Calu3 (cell line): ENCODE data around the gene TENM4. TPM values are rescaled to one million over a fixed set of nuclear protein-coding genes. Genes with fewer than 3 reads are reported as not detected.

ENCODE experiments used
- BruUV-seq: library from RNA; stranded (reverse); fragments of 400-500 nt; replicated peaks from 2 replicates; lab custom pipeline; 2021; lab: Mats Ljungman, UMichigan
- CTCF ChIA-PET: fragments of 300-600 bp; sonication (Branson Sonifier 250); formaldehyde crosslinking; loops from one replicate; lab custom pipeline; 2022; ENCODE audit warnings: antibody characterized with exemption; lab: Charles Lee
- DNase-seq: peaks from one replicate; pipeline ENCODE4 v3.0.0; 2022
- H3K27ac Mint-ChIP-seq: one replicate; pipeline ENCODE4 v1.8.0; 2022; ENCODE audit warnings: mixed read lengths; ENCODE audit not compliant: unreplicated experiment
- H3K27me3 Mint-ChIP-seq: one replicate; pipeline ENCODE4 v1.8.0; 2022; ENCODE audit warnings: mixed read lengths; ENCODE audit not compliant: unreplicated experiment
- H3K36me3 Mint-ChIP-seq: one replicate; pipeline ENCODE4 v1.8.0; 2022; ENCODE audit warnings: mild to moderate bottlenecking, moderate library complexity, mixed read lengths; ENCODE audit not compliant: insufficient read depth, unreplicated experiment
- H3K4me1 Mint-ChIP-seq: one replicate; pipeline ENCODE4 v1.8.0; 2022; ENCODE audit warnings: mild to moderate bottlenecking, low read depth, mixed read lengths; ENCODE audit not compliant: unreplicated experiment
- H3K4me3 Mint-ChIP-seq: one replicate; pipeline ENCODE4 v1.8.0; 2022; ENCODE audit warnings: mild to moderate bottlenecking, low read depth, moderate library complexity, mixed read lengths; ENCODE audit not compliant: unreplicated experiment
- H3K9me3 Mint-ChIP-seq: one replicate; pipeline ENCODE4 v1.8.0; 2022; ENCODE audit warnings: low read depth, mixed read lengths; ENCODE audit not compliant: unreplicated experiment
- intact Hi-C: fragments of 100-400 bp; cut with micrococcal nuclease; formaldehyde crosslinking; loops from one replicate; pipeline ENCODE4 v1.10.0; 2022; ENCODE audit not compliant: unreplicated experiment
- total RNA-seq: library from RNA; stranded (reverse); gene quantifications from 2 replicates; pipeline ENCODE4 v1.2.3, GENCODE V29; 2022
- TF ChIP-seq, protein P1 (sequence below): fragments of 200-600 bp; IDR thresholded peaks from one replicate; pipeline ENCODE4 v1.8.0; 2022; ENCODE audit warnings: antibody characterized with exemption; ENCODE audit not compliant: unreplicated experiment

The TENM4 gene
- total RNA-seq, 1 experiment from 2014 or later, result not detected

DNA sequence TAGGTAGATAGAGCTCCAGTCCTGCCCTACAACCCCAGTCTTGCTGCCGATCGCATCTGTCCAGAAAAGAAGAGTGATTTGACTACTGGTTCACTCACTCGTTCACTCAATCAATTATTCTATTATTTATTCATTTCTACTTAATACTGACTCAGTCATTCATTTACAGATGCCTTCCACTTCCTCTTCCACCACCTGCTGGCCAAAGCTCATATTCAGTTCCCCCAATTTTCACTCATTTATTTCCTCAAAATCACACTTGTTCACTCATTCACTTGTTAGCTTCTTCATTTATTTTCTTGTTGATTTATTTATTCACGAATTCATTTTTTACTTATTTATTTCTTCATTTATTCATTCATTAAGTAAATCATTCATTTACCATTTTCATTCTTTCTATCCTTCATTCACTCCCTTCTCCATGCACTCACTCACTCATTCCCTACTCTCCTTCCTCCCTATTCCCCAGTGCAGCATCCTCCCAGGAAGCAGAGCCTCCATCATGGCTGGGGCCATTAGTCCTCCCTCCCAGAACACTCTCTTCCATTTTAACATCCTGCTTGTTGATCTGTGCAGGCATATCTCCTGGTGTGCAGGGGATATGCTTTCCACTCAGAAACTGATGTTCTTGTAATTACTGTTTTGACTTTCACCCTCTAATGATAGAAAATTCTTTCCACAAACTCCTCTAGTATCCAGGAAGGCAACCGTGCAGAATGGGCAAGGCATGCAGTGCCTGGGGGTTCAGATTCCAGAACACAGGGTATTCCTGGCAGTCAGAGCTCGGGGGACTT lies 281.0 kb downstream of the TENM4 start:
- no peak for DNase-seq
- no peak overlapping the region for H3K27ac Mint-ChIP-seq
- no peak overlapping the region for H3K4me3 Mint-ChIP-seq
- BruUV-seq, result no TSS peak
- intact Hi-C loops, result no loop called here
- CTCF ChIA-PET, result interaction anchor here (0.7 kb wide), 1 partner anchor 514 kb away, joined by 3 read pairs; no protein-coding TSS in a partner anchor
- TF ChIP-seq, protein P1, sequence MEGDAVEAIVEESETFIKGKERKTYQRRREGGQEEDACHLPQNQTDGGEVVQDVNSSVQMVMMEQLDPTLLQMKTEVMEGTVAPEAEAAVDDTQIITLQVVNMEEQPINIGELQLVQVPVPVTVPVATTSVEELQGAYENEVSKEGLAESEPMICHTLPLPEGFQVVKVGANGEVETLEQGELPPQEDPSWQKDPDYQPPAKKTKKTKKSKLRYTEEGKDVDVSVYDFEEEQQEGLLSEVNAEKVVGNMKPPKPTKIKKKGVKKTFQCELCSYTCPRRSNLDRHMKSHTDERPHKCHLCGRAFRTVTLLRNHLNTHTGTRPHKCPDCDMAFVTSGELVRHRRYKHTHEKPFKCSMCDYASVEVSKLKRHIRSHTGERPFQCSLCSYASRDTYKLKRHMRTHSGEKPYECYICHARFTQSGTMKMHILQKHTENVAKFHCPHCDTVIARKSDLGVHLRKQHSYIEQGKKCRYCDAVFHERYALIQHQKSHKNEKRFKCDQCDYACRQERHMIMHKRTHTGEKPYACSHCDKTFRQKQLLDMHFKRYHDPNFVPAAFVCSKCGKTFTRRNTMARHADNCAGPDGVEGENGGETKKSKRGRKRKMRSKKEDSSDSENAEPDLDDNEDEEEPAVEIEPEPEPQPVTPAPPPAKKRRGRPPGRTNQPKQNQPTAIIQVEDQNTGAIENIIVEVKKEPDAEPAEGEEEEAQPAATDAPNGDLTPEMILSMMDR, result no peak
- H3K36me3 Mint-ChIP-seq, result no peaks in the 10 kb centered on the region
- no peaks in the 10 kb centered on the region for H3K4me1 Mint-ChIP-seq
- no peaks in the 10 kb centered on the region for H3K9me3 Mint-ChIP-seq
- H3K27me3 Mint-ChIP-seq, result peaks cover 8% of the 10 kb centered on the region

DNA sequence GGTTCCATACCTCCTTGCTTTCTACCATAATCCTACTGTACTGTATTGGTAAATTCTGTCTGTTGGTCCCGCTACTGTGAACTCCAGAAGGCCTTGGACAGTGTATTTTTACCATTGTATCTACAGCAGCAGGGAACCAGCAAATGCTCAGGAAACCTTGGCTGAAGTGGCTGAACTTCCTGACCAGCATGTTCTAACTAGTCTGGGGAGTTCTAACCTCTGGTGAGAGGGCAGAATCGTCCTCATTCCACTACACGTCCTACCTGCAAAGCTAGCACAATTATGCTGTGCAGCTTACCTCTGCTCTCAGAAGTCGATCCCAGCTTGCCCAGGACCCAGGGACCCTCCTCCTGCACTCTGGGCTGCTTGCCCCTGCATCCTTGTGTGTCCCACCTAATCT lies 283.1 kb downstream of the TENM4 start:
- intact Hi-C loops, result no loop called here
- BruUV-seq, result no TSS peak
- Mint-ChIP-seq H3K4me3 (no peak overlapping the region), H3K27me3 (peaks cover 8% of the 10 kb centered on the region), H3K4me1 (no peaks in the 10 kb centered on the region), H3K27ac (no peak overlapping the region), H3K9me3 (no peaks in the 10 kb centered on the region), H3K36me3 (no peaks in the 10 kb centered on the region)
- TF ChIP-seq, protein P1, result no peak
- DNase-seq, result no peak
- CTCF ChIA-PET, result no interaction called here

DNA sequence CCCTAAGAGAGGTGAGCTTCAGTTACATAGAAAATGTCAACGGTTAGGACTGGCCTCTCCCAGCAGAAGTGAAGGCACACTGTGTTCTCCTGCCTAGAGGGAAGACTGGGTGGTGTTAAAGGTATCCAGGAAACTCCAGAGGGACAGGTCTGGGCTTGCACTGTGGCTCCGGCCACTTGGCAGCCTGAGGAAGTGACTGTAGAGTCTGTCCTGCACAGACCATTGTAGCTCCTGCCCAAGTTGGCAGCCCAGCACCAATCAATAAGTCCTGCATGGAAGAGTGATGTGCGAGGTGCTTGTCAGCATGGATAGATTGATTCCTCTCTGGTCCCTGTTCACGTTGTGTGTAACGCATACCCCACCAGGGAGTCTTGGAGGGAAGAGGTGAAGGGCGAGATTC lies 284.8 kb downstream of the TENM4 start:
- no TSS peak for BruUV-seq
- no peak overlapping the region for H3K27ac Mint-ChIP-seq
- DNase-seq, result no peak
- H3K4me1 Mint-ChIP-seq, result no peaks in the 10 kb centered on the region
- H3K27me3 Mint-ChIP-seq, result peaks cover 8% of the 10 kb centered on the region
- TF ChIP-seq, protein P1, result no peak
- CTCF ChIA-PET, result no interaction called here
- intact Hi-C loops, result no loop called here
- H3K9me3 Mint-ChIP-seq, result no peaks in the 10 kb centered on the region
- no peak overlapping the region for H3K4me3 Mint-ChIP-seq
- H3K36me3 Mint-ChIP-seq, result no peaks in the 10 kb centered on the region

DNA sequence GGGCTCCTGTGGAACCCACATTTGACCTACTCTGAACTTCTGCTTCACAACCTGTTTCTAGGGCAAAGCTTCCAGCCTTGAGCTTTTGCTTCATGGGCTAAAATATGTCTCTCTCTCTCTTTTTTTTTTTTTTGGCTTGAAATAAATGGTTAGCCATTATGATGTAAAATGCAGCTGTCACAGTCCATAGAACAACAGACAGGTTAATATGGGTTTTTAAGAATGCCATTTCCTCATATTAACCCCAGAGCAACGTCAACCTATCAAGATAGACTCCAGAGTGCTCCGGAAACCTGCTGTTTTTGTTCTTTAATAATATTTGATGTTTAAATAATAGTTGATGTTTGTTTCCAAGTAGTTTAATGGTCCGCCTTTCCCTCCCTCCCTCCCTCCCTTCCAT lies 285.6 kb downstream of the TENM4 start:
- H3K36me3 Mint-ChIP-seq, result no peaks in the 10 kb centered on the region
- no peak overlapping the region for H3K27ac Mint-ChIP-seq
- peaks cover 4% of the 10 kb centered on the region for H3K27me3 Mint-ChIP-seq
- H3K4me1 Mint-ChIP-seq, result no peaks in the 10 kb centered on the region
- CTCF ChIA-PET, result interaction anchor here (0.6 kb wide), 1 partner anchor 87 kb away, joined by 4 read pairs; no protein-coding TSS in a partner anchor
- H3K9me3 Mint-ChIP-seq, result no peaks in the 10 kb centered on the region
- no peak overlapping the region for H3K4me3 Mint-ChIP-seq
- intact Hi-C loops, result no loop called here
- BruUV-seq, result no TSS peak
- no peak for DNase-seq
- TF ChIP-seq, protein P1, result no peak
